HepG2 (cell line): Measurements from ENCODE around the gene SIRT7. TPM values are rescaled to one million over a fixed set of nuclear protein-coding genes. Genes with fewer than 3 reads are reported as not detected.

Experiments
- ATF4 ChIP-seq, 2 experiments: fragments of 450-650 bp in 1 of 2; sonication (generic) in 1 of 2; formaldehyde crosslinking; IDR thresholded peaks; 2 replicates each; pipeline versions ENCODE4 v1.5.0 to v1.8.0; 2020 to 2022; ENCODE audit warnings: mild to moderate bottlenecking in 1 of 2, missing genetic modification reagents in 1 of 2
- ATRX ChIP-seq: sonication (generic); formaldehyde crosslinking; IDR thresholded peaks from 2 replicates; pipeline ENCODE4 v1.4.0; 2020; ENCODE audit warnings: missing genetic modification reagents, borderline replicate concordance
- CREM ChIP-seq, 2 experiments: sonication (generic) in 1 of 2; formaldehyde crosslinking in 1 of 2; IDR thresholded peaks; 2 replicates each; pipeline versions ENCODE4 v1.4.0 to v1.6.1; 2016 to 2020; ENCODE audit warnings: antibody characterized with exemption in 1 of 2, mild to moderate bottlenecking in 1 of 2, missing genetic modification reagents in 1 of 2
- ELF4 ChIP-seq: sonication (generic); formaldehyde crosslinking; IDR thresholded peaks from 2 replicates; pipeline ENCODE4 v1.5.0; 2020; ENCODE audit warnings: missing genetic modification reagents, mild to moderate bottlenecking, moderate library complexity, borderline replicate concordance
- KLF11 ChIP-seq: IDR thresholded peaks from 2 replicates; pipeline ENCODE4 v1.6.1; 2016; ENCODE audit warnings: missing compliant biosample characterization
- KLF13 ChIP-seq: sonication (generic); formaldehyde crosslinking; IDR thresholded peaks from 2 replicates; pipeline ENCODE4 v1.4.0; 2020; ENCODE audit warnings: mild to moderate bottlenecking, missing genetic modification reagents
- KMT2A ChIP-seq: sonication (generic); formaldehyde crosslinking; IDR thresholded peaks from 2 replicates; pipeline ENCODE4 v1.4.0; 2020; ENCODE audit warnings: missing genetic modification reagents
- MAZ ChIP-seq, 2 experiments: sonication (generic) in 1 of 2; formaldehyde crosslinking in 1 of 2; IDR thresholded peaks; 2 replicates each; pipeline versions ENCODE4 v1.5.0 to v1.6.1; 2012 to 2020; ENCODE audit warnings: low read depth in 2 of 2, mild to moderate bottlenecking in 2 of 2, borderline replicate concordance in 1 of 2, improper control_type of control experiment in 1 of 2, low read length in 1 of 2, missing genetic modification reagents in 1 of 2, moderate library complexity in 1 of 2
- MXD1 ChIP-seq: sonication (generic); formaldehyde crosslinking; IDR thresholded peaks from 2 replicates; pipeline ENCODE4 v1.4.0; 2020; ENCODE audit warnings: mild to moderate bottlenecking, missing genetic modification reagents
- PLRG1 ChIP-seq: fragments of 450-650 bp; conservative IDR thresholded peaks from 2 replicates; pipeline ENCODE4 v1.6.1; 2016
- POLR2AphosphoS2 ChIP-seq: IDR thresholded peaks from 2 replicates; pipeline ENCODE4 v1.6.1; 2011; ENCODE audit warnings: low read depth, low read length, improper control_type of control experiment
- RFXAP ChIP-seq: sonication (generic); formaldehyde crosslinking; IDR thresholded peaks from 2 replicates; pipeline ENCODE4 v1.4.0; 2020; ENCODE audit warnings: missing genetic modification reagents, borderline replicate concordance
- SIX1 ChIP-seq: sonication (generic); formaldehyde crosslinking; IDR thresholded peaks from 2 replicates; pipeline ENCODE4 v1.4.0; 2020; ENCODE audit warnings: missing genetic modification reagents, borderline replicate concordance
- U2AF1 ChIP-seq: fragments of 200-400 bp; formaldehyde crosslinking; optimal IDR thresholded peaks from 2 replicates; pipeline ENCODE3; 2017; ENCODE audit warnings: mild to moderate bottlenecking, low read depth, low read length
- YEATS4 ChIP-seq: sonication (generic); formaldehyde crosslinking; IDR thresholded peaks from 2 replicates; pipeline ENCODE4 v1.4.0; 2020; ENCODE audit warnings: missing genetic modification reagents, borderline replicate concordance
- ZBTB34 ChIP-seq: sonication (generic); formaldehyde crosslinking; IDR thresholded peaks from 2 replicates; pipeline ENCODE4 v1.8.0; 2022; ENCODE audit warnings: mild to moderate bottlenecking, missing genetic modification reagents
- ZBTB46 ChIP-seq: sonication (generic); formaldehyde crosslinking; IDR thresholded peaks from 2 replicates; pipeline ENCODE4 v1.4.0; 2020; ENCODE audit warnings: mild to moderate bottlenecking, missing genetic modification reagents, borderline replicate concordance
- ZNF496 ChIP-seq: sonication (generic); formaldehyde crosslinking; IDR thresholded peaks from 2 replicates; pipeline ENCODE4 v1.8.1; 2023; ENCODE audit warnings: mild to moderate bottlenecking, moderate library complexity, missing genetic modification reagents; ENCODE audit not compliant: insufficient replicate concordance
- ZNF563 ChIP-seq: sonication (generic); formaldehyde crosslinking; IDR thresholded peaks from 2 replicates; pipeline ENCODE4 v1.8.0; 2022; ENCODE audit warnings: mild to moderate bottlenecking, moderate library complexity, missing genetic modification reagents
- ZNF737 ChIP-seq: sonication (generic); formaldehyde crosslinking; IDR thresholded peaks from 2 replicates; pipeline ENCODE4 v1.5.0; 2020; ENCODE audit warnings: missing genetic modification reagents, mild to moderate bottlenecking, borderline replicate concordance
- ZNF782 ChIP-seq: sonication (generic); formaldehyde crosslinking; IDR thresholded peaks from 2 replicates; pipeline ENCODE4 v1.4.0; 2020; ENCODE audit warnings: missing genetic modification reagents, mild to moderate bottlenecking, borderline replicate concordance
- ZSCAN29 ChIP-seq: sonication (generic); formaldehyde crosslinking; conservative IDR thresholded peaks from 2 replicates; pipeline ENCODE4 v1.4.0; 2020; ENCODE audit warnings: mild to moderate bottlenecking, missing genetic modification reagents
- polyA plus RNA-seq, 8 experiments: library from polyadenylated mRNA; depleted of rRNA in 3 of 8; stranded (reverse) in 7 of 8; unstranded in 1 of 8; fragments of >200 nt; fragmentation: Illumina TruSeq in 4 of 8; extraction: Trizol in 4 of 8; gene quantifications; 2 replicates each; pipeline versions ENCODE4 v1.2.1 to v1.2.3, GENCODE V29; 2011 to 2016; ENCODE audit warnings: low read depth in 4 of 8, missing spikeins in 1 of 8, mixed read lengths in 1 of 8; ENCODE audit not compliant: insufficient read depth in 1 of 8
- total RNA-seq, 5 experiments: library from RNA; depleted of rRNA; stranded (reverse); fragments of >200 nt; fragmentation: Illumina TruSeq; extraction: Trizol; gene quantifications; 2 replicates each; pipeline ENCODE4 v1.2.3, GENCODE V29; 2016; ENCODE audit warnings: low read depth in 1 of 5

Gene SIRT7
- total and polyA plus RNA-seq, 2 of the 13 experiments (the other 11 are each of a cell fraction or from before 2014, with no cell fraction given) = 8.3 to 24.8 TPM

GRCh38 chr17:81871387-81872230, 46.4 kb downstream of the SIRT7 start (continued):
- 0 out of 2 replicates have a peak, but pooled peaks have one; percentile 42 for TF ChIP-seq ZBTB34
- TF ChIP-seq ELF4 (CRISPR knock-in tag) = peak; percentile 95
- TF ChIP-seq ZNF563 (CRISPR knock-in tag) = peak; percentile 99; the same call in 1 of the 2 replicates
- no peak for TF ChIP-seq ATRX
- peak; percentile 91 for TF ChIP-seq U2AF1
- TF ChIP-seq ZSCAN29 (CRISPR knock-in tag) = peak; percentile 64; the same call in 1 of the 2 replicates
- TF ChIP-seq MAZ (IDR thresholded peaks at IDR 0.05; ENCODE audit: borderline replicate concordance, low read depth, low read length) = peak; percentile 91
- TF ChIP-seq MAZ (CRISPR knock-in tag; IDR thresholded peaks at IDR 0.05; ENCODE audit: low read depth) = peak; percentile 98
- no peak for TF ChIP-seq CREM (IDR thresholded peaks at IDR 0.05)
- TF ChIP-seq CREM (CRISPR knock-in tag; IDR thresholded peaks at IDR 0.05) = no peak
- TF ChIP-seq YEATS4 (CRISPR knock-in tag) = peak; percentile 100
- no peak; the same call in none of the 2 replicates for TF ChIP-seq ZNF737 (CRISPR knock-in tag)
- peak; percentile 83 for TF ChIP-seq KMT2A (CRISPR knock-in tag)
- TF ChIP-seq ATF4 (CRISPR knock-in tag; IDR thresholded peaks at IDR 0.05) = peak in 1 of 2 experiments; percentile 56; a peak in 1 of 4 replicates
- TF ChIP-seq KLF11 (CRISPR knock-in tag) = 0 out of 2 replicates have a peak, but pooled peaks have one; percentile 84
- peak; percentile 93; the same call in 1 of the 2 replicates for TF ChIP-seq ZNF782 (CRISPR knock-in tag)
- no peak; the same call in 1 of the 2 replicates for TF ChIP-seq RFXAP (CRISPR knock-in tag)
- TF ChIP-seq PLRG1 = no peak
- TF ChIP-seq ZNF496 (CRISPR knock-in tag) = no peak
- no peak for TF ChIP-seq SIX1 (CRISPR knock-in tag)
- peak; percentile 37; the same call in 1 of the 2 replicates for TF ChIP-seq ZBTB46 (CRISPR knock-in tag)
- TF ChIP-seq MXD1 = peak; percentile 81
- TF ChIP-seq KLF13 (CRISPR knock-in tag) = peak; percentile 89; the same call in 1 of the 2 replicates
- peak; percentile 84; the same call in 1 of the 2 replicates for TF ChIP-seq POLR2AphosphoS2
